Activated CD4-positive, alpha-beta T cell treated with anti-CD3 and anti-CD28 coated beads, Interleukin-10, Interleukin-2, amounts not matched to agents 100 ng/mL and 50 ng/mL, durations not matched to agents 16 hours and 8 hours (primary cell): Measurements from ENCODE around the gene NXPE2.
"Not testable (repeated sequence)": the region's sequence is repeated elsewhere in the genome, so short reads cannot be mapped to it uniquely, and the experiment has no call there.

Experiments
- DNase-seq: peaks from one replicate; pipeline ENCODE4 v3.0.0-alpha.2; 2020

NXPE2 gene

GRCh38 chr11:114678125-114679036 lies at the start of gene NXPE2:
Gene NXPE2 (plus strand): TSS chr11:114678527. CDS start chr11:114678576, 49 bp downstream.
- DNase-seq, result no peak

- not testable (repeated sequence) for DNase-seq
These were observed 46.8 kb upstream of the NXPE2 start for GRCh38 chr11:114631445-114631965.

- not testable (repeated sequence) for DNase-seq
These were observed 38.9 kb upstream of the NXPE2 start for GRCh38 chr11:114639440-114639839.

- DNase-seq, result no peak
These were observed 27.7 kb upstream of the NXPE2 start for GRCh38 chr11:114650661-114651060.

GRCh38 chr11:114651145-114651718 lies 27.1 kb upstream of the NXPE2 start:
- no peak for DNase-seq

GRCh38 chr11:114653148-114653547 lies 25.2 kb upstream of the NXPE2 start:
- DNase-seq, result no peak

GRCh38 chr11:114664641-114665040 lies 13.7 kb upstream of the NXPE2 start:
- no peak for DNase-seq

GRCh38 chr11:114666760-114667159 lies 11.6 kb upstream of the NXPE2 start:
- DNase-seq, result no peak

- no peak for DNase-seq
These were observed 10.2 kb upstream of the NXPE2 start for GRCh38 chr11:114668109-114668508.

- no peak for DNase-seq
These were observed 4.7 kb upstream of the NXPE2 start for GRCh38 chr11:114673661-114674060.

- no peak for DNase-seq
These were observed 1.2 kb downstream of the NXPE2 start for GRCh38 chr11:114679505-114679904.

- no peak for DNase-seq
These were observed 4.7 kb downstream of the NXPE2 start for GRCh38 chr11:114683007-114683406.

- DNase-seq, result no peak
These were observed 6.3 kb downstream of the NXPE2 start for GRCh38 chr11:114684636-114685035.

GRCh38 chr11:114685097-114685496 lies 6.8 kb downstream of the NXPE2 start:
- no peak for DNase-seq

GRCh38 chr11:114705280-114706024 lies 27.1 kb downstream of the NXPE2 start:
- DNase-seq, result no peak

GRCh38 chr11:114709960-114710359 lies 31.6 kb downstream of the NXPE2 start:
- no peak for DNase-seq

GRCh38 chr11:114713756-114714155 lies 35.4 kb downstream of the NXPE2 start:
- DNase-seq, result no peak

- DNase-seq, result no peak
These were observed 41.2 kb downstream of the NXPE2 start for GRCh38 chr11:114719562-114719961.

GRCh38 chr11:114724916-114725524 lies 46.7 kb downstream of the NXPE2 start:
- DNase-seq, result no peak

- DNase-seq, result no peak
These were observed 47.3 kb downstream of the NXPE2 start for GRCh38 chr11:114725623-114726022.

- DNase-seq, result no peak
These were observed 58.5 kb downstream of the NXPE2 start for GRCh38 chr11:114736806-114737205.

- peak; percentile 50 for DNase-seq
These were observed 60.6 kb downstream of the NXPE2 start for GRCh38 chr11:114738954-114739353.

GRCh38 chr11:114745150-114745671 lies 66.9 kb downstream of the NXPE2 start:
- no peak for DNase-seq
